CD4-positive, alpha-beta T cell treated with Interleukin-15 for 4 hours (primary cell): ENCODE data around the gene OR2L3.
"Not testable (repeated sequence)": the region's sequence is repeated elsewhere in the genome, so short reads cannot be mapped to it uniquely, and the experiment has no call there.

Experiments
- DNase-seq: peaks from one replicate; pipeline ENCODE4 v3.0.0-alpha.2; 2020; ENCODE audit warnings: low spot score

The OR2L3 gene

GRCh38 chr1:248046536-248046935, at the start of gene OR2L3:
Gene OR2L3 (plus strand): TSS chr1:248046836. CDS start chr1:248060682, 13,846 bp downstream.
- DNase-seq, result no peak

DNA sequence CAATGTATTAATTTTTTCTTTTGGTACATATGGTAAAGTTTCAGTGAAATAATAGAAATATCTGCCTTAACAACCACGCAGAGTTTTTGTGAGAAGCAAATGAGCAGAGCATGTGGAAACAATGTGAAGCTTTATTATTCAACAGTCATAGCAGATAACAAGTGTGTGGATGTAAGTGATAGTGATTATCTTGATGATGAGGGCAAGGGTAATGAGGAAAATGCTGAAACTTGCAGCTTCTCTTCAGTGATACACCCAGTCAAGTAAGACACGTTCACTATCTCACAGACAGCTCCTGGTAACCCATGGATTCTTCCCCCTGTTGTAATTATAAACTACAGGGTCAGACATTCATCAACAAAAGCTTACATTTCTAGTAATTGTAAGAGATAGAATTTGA, 47.8 kb upstream of the OR2L3 start:
- no peak for DNase-seq

DNA sequence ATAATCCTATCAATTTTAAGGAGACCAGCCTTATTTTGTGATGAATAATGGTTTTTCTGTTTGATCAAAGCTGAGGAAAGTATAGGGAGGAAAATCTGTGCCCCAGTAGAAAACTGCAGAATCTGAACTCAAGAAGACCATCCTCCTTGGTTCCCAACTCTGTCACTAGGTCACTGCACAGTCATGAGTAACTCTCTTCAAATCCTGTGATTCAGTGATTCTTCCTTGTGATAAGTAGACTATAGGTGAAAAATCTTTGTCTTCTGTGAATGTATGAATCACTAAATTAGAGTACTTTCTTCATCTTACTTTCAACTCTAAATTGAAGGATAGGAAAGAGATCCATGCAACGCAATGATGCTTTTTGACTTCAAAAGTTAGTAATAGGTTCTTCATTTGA, 46.5 kb upstream of the OR2L3 start:
- no peak for DNase-seq

DNA sequence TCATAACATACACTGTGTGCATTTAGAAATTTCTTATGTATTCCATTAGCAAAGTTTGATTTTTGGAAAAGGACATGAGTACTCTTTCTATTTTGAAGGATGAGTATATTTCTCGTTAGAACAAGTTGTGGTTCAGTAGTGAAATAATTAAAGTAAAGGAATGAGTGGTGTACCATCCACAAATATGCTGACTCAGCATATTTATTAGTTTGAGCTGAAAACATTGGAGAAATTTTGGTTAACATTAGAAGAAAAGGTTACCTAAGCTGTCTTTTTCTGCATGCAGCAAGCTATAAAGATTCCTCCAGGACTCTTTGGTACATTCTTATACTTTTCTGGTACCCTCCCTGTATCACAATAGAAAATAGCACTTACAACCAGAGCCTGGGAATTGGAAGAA, 38.9 kb upstream of the OR2L3 start:
- no peak for DNase-seq

DNA sequence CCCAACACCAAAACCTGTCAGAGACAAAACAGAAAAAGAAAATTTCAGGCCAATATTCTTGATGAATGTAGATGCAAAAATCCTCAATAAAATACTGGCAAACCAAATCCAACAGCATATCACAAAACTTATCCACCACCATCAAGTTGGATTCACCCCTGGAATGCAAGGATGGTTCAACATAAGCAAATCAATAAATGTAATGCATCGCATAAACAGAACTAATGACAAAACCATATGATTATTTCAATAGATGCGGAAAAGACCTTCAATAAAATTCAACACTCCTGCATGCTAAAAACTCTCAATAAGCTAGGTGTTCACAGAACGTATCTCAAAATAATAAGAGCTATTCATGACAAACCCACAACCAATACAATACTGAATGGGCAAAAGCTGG, 37.0 kb upstream of the OR2L3 start:
- no peak for DNase-seq

GRCh38 chr1:248013229-248013710, 33.4 kb upstream of the OR2L3 start, which contains the start of gene OR2L5:
Gene OR2L5 (plus strand): TSS chr1:248013660. CDS start chr1:248021948, 8,288 bp downstream.
- no peak for DNase-seq

DNA sequence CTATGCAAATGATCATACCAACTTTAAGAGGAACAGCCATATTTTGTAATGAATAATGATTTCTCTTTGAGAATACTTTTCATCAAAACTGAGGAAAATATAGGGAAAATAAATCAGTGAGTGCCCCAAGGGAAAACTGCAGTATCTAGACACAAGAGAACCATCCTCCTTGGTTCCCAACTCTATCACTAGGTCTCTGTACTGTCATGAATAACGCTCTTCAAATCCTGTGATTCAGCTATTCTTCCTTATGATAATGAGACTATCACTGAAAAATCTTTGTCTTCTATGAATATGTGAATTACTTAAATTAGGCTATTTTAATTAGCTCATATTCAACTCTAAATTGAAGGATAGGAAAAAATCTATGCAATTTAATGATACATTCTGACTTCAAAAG, 30.8 kb upstream of the OR2L3 start:
- DNase-seq, result no peak

DNA sequence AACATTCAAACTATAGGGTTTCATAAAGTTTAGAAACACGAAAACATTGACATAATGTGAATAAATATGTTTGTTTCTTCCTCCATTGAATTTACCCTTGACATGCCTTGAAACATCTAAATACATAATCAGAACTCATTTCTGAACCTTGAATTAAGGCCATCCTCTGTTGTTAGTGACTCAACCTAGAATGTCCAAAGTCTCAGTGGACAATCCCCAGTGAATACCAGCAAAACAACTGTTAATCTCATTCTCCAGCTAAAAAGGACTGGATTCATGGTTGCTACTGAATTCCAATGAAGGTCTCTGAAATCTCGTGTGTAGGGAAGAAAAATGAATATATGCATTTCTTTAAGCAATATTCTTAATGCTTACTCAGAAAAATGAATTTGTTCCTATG, 16.9 kb upstream of the OR2L3 start, which contains the start of gene OR2L2:
Gene OR2L2, plus strand, starts transcription at position 301 of the 400 bp plus-strand sequence. CDS start 8,198 bp downstream, outside the sequence.
- no peak for DNase-seq

GRCh38 chr1:248045209-248045608, 1.4 kb upstream of the OR2L3 start:
- no peak for DNase-seq

DNA sequence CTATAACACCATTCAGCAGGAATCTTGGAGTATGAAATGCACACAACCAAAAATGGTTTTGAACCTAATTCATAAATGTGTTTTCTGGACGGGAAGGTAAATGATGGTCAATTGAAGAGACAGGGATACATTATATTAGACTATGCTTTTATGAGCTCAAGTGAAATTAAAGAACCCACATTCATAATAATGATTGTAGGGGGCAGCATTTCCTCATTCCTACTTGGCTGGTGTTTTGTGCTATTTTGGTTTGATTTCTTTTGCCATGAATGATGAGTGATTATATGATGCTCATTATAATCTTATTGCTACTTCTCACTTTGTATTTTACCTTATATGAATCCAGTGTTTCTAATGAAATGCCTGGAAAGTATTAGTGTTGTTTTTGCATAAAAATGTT, 372 bp downstream of the OR2L3 start:
- no peak for DNase-seq

DNA sequence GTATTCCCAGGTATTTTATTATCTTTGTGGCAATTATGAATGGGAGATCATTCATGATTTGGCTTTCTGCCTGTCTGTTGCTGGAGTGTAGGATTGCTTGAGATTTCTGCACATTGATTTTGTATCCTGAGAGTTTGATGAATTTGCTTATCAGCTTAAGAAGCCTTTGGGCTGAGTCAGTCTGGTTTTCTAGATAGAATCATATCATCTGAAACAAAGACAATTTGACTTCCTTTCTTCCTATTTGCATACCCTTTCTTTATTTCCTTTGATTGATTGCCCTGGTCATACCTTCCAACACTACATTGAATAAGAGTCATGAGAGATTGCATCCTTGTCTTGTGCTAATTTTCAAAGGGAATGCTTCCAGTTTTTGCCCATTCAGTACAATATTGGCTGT, 8.0 kb downstream of the OR2L3 start:
- no peak for DNase-seq

DNA sequence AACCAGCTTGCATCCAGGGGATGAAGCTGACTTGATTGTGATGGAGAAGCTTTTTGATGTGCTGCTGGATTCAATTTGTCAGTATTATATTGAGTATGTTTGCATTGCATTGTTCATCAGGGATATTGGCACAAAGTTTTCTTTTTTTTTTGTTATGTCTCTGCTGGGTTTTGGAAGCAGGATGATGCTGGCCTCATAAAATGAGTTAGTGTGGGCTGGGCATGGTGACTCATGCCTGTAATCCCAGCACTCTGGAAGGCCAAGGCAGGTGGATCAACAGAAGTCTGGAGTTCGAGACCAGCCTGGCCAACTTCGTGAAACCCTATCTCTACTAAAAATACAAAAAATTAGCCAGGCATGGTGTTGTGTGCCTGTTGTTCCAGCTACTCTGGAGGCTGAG, 8.6 kb downstream of the OR2L3 start:
- DNase-seq, result no peak

DNA sequence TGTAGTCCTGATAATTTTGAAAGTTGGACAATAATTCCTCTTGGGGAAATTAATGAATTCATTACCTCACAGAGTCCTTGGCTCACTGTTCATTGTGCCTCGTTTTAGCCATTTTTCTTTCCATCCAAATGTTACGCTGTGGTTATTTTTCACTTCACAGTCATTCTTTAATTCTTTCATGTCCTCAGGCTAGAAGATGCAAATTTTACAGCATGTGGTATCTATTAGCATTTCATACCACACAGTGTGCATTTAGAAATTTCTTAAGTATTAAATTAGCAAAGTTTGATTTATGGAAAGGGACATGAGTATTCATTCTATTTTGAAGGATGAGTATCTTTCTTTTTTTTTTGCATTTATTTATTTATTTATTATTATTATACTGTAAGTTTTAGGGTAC, 18.4 kb downstream of the OR2L3 start:
- DNase-seq, result no peak

DNA sequence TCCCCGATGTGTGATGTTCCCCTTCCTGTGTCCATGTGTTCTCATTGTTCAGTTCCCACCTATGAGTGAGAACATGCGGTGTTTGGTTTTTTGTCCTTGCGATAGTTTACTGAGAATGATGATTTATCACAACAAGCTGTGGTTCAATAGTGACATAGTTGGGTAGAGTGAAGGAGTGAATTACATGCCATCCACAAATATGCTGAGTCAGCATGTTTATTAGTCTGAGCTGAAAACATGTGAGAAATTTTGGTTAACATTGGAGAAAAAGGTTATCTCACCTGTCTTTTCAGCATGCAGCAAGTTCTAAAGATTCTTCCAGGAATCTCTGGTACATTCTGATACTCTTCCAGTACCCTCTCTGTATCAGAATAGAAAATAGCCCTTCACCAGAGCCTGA, 19.0 kb downstream of the OR2L3 start:
- DNase-seq, result no peak

GRCh38 chr1:248083864-248084263, 37.2 kb downstream of the OR2L3 start:
- not testable (repeated sequence) for DNase-seq

DNA sequence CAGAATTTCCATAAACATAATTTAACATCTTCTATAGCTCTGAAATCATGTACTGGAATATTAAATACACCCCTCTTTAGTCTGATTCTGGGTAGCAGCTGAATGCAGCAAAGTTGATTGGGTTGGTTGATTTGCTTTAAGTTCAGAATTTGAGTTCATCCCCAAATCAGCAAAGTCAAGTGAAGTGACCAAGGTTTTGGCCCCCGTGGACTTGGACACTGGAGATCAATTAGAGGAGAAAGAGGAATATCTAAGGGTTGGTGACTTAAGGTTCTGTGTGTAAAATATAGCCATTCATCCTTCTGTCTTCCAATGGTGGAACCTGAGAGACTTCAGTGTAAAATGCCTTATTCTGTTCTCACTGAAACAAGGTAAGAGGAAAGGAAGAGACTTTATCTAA, 48.2 kb downstream of the OR2L3 start, which contains the start of gene OR2L13:
Gene OR2L13, plus strand, starts transcription at position 301 of the 400 bp plus-strand sequence. CDS start 4,192 bp downstream, outside the sequence.
- no peak for DNase-seq

GRCh38 chr1:248098529-248098928, 51.9 kb downstream of the OR2L3 start:
- DNase-seq, result no peak

GRCh38 chr1:248102847-248103246, 56.2 kb downstream of the OR2L3 start:
- no peak for DNase-seq

DNA sequence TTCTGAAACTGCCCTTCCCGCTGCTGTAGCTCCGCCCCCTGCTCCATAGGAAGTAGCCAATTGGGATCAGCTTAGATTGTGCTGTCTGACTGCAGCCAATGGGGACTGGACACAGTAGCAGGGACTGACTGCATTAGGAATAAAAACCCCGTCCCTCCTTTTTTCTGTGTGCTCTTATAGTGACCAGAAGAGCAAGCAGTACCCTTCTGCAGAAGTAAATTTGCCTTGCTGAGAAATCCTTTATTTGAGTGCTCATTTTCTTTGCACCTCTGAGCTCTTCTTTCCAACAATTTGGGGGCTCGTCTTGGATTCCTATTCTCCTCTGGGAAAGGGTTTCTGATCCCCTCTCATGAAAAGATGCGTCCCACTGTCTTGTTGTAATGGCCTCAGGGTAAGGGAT, 64.5 kb downstream of the OR2L3 start:
- DNase-seq, result no peak
